H1 (cell line): Measurements from ENCODE around the gene GPR171. TPM values are rescaled to one million over a fixed set of nuclear protein-coding genes. Genes with fewer than 3 reads are reported as not detected.

Experiments
- CTCF ChIA-PET: fragments of 300-600 bp; sonication (Branson Sonifier 250); formaldehyde crosslinking; loops from one replicate; lab custom pipeline; 2021; ENCODE audit not compliant: partially characterized antibody; lab: Charles Lee
- POLR2A ChIA-PET: fragments of 300-600 bp; sonication (Branson Sonifier 250); formaldehyde crosslinking; loops from one replicate; lab custom pipeline; 2021; ENCODE audit warnings: inconsistent platforms; ENCODE audit not compliant: partially characterized antibody; lab: Charles Lee
- DNase-seq, 2 experiments: peaks; one replicate each; pipeline versions ENCODE4 v3.0.0 to v3.0.0-alpha.2; 2010 to 2022; ENCODE audit warnings: low spot score in 2 of 2, low read depth in 1 of 2, mixed read lengths in 1 of 2
- FAIRE-seq: peaks from 2 replicates; lab custom pipeline; 2011; peaks lifted over from hg19 to GRCh38; lab: Jason Lieb, UNC
- H2AFZ ChIP-seq: 2 replicates; pipeline ENCODE4 v1.8.1; 2012; ENCODE audit warnings: low read length, inconsistent platforms
- H2AK5ac ChIP-seq: 2 replicates; pipeline ENCODE4 v1.6.1; 2013; ENCODE audit warnings: low read depth, low read length
- H2BK120ac ChIP-seq: replicated peaks from 2 replicates; pipeline ENCODE3; 2013; ENCODE audit warnings: low read depth, low read length, inconsistent platforms
- H2BK12ac ChIP-seq: 2 replicates; pipeline ENCODE4 v1.6.1; 2013; ENCODE audit warnings: low read depth, low read length
- H2BK15ac ChIP-seq: 2 replicates; pipeline ENCODE4 v1.6.1; 2013; ENCODE audit warnings: low read length
- H2BK20ac ChIP-seq: 2 replicates; pipeline ENCODE4 v1.6.1; 2013; ENCODE audit warnings: low read length
- H2BK5ac ChIP-seq: 2 replicates; pipeline ENCODE4 v1.6.1; 2013; ENCODE audit warnings: low read depth, low read length
- H3K14ac ChIP-seq: 2 replicates; pipeline ENCODE4 v1.6.1; 2013; ENCODE audit warnings: inconsistent platforms; ENCODE audit not compliant: insufficient read length
- H3K18ac ChIP-seq: 2 replicates; pipeline ENCODE4 v1.6.1; 2013; ENCODE audit warnings: low read length; ENCODE audit errors: extremely low read depth
- H3K23ac ChIP-seq: 2 replicates; pipeline ENCODE4 v1.6.1; 2013; ENCODE audit warnings: inconsistent platforms; ENCODE audit not compliant: insufficient read length
- H3K23me2 ChIP-seq: 2 replicates; pipeline ENCODE4 v1.6.1; 2013; ENCODE audit warnings: low read depth, low read length
- H3K27ac ChIP-seq: 2 replicates; pipeline ENCODE4 v1.6.1; 2011; ENCODE audit warnings: low read depth, low read length, inconsistent platforms
- H3K27me3 ChIP-seq, 4 experiments: replicated peaks in 1 of 4; 1 replicate in 1 of 4; 2 replicates in 3 of 4; pipeline versions ENCODE4 v1.6.1 to v1.8.1; 2011 to 2013; ENCODE audit warnings: low read length in 3 of 4, mild to moderate bottlenecking in 3 of 4, inconsistent platforms in 2 of 4, mixed read lengths in 2 of 4, moderate library complexity in 1 of 4; ENCODE audit not compliant: control insufficient read depth in 3 of 4, insufficient read depth in 3 of 4; ENCODE audit errors: extremely low read depth in 1 of 4
- H3K36me3 ChIP-seq, 4 experiments: 2 replicates each; pipeline versions ENCODE4 v1.6.1 to v1.8.1; 2011 to 2013; ENCODE audit warnings: mild to moderate bottlenecking in 4 of 4, low read length in 3 of 4, moderate library complexity in 2 of 4, control low read depth in 1 of 4, inconsistent platforms in 1 of 4; ENCODE audit not compliant: insufficient read depth in 4 of 4, control insufficient read depth in 2 of 4
- H3K4ac ChIP-seq: replicated peaks from 2 replicates; pipeline ENCODE3; 2013; ENCODE audit warnings: low read length, low read depth, mixed read lengths, inconsistent platforms; ENCODE audit not compliant: insufficient read length
- H3K4me1 ChIP-seq, 4 experiments: replicated peaks in 1 of 4; 1 replicate in 1 of 4; 2 replicates in 3 of 4; pipeline versions ENCODE4 v1.6.1 to v1.8.1; 2011 to 2013; ENCODE audit warnings: low read length in 3 of 4, inconsistent platforms in 2 of 4, mixed read lengths in 1 of 4; ENCODE audit not compliant: insufficient read depth in 4 of 4, control insufficient read depth in 3 of 4
- H3K4me2 ChIP-seq, 2 experiments: 2 replicates each; pipeline versions ENCODE4 v1.6.1 to v1.8.1; 2011 to 2013; ENCODE audit warnings: low read depth in 2 of 2, low read length in 2 of 2, control low read depth in 1 of 2, inconsistent platforms in 1 of 2, mild to moderate bottlenecking in 1 of 2; ENCODE audit not compliant: insufficient read depth in 1 of 2
- H3K4me3 ChIP-seq, 4 experiments: fragments of 200-600, 300-600 bp in 1 of 4; sonication (generic), shearing (Covaris generic), sonication (Bioruptor Twin) in 1 of 4; 2 replicates each; pipeline versions ENCODE4 v1.5.1 to v1.8.1; 2011 to 2016; ENCODE audit warnings: low read length in 4 of 4, low read depth in 3 of 4, control low read depth in 2 of 4, inconsistent platforms in 2 of 4, mild to moderate bottlenecking in 2 of 4, mixed read lengths in 1 of 4, moderate library complexity in 1 of 4; ENCODE audit not compliant: insufficient read depth in 2 of 4; ENCODE audit errors: extremely low read depth in 1 of 4
- H3K56ac ChIP-seq: replicated peaks from 2 replicates; pipeline ENCODE3; 2013; ENCODE audit warnings: low read depth, mild to moderate bottlenecking, mixed read lengths, low read length, inconsistent platforms; ENCODE audit not compliant: insufficient read length
- H3K79me1 ChIP-seq: 2 replicates; pipeline ENCODE4 v1.6.1; 2013; ENCODE audit warnings: low read depth, low read length, control low read depth
- H3K79me2 ChIP-seq, 2 experiments: 2 replicates each; pipeline versions ENCODE4 v1.6.1 to v1.8.1; 2012 to 2013; ENCODE audit warnings: low read length in 2 of 2, mild to moderate bottlenecking in 2 of 2, inconsistent platforms in 1 of 2; ENCODE audit not compliant: insufficient read depth in 2 of 2, control insufficient read depth in 1 of 2
- H3K9ac ChIP-seq, 4 experiments: replicated peaks in 1 of 4; 1 replicate in 1 of 4; 2 replicates in 3 of 4; pipeline versions ENCODE4 v1.6.1 to v1.8.1; 2011 to 2013; ENCODE audit warnings: low read depth in 3 of 4, low read length in 3 of 4, control low read depth in 2 of 4, mild to moderate bottlenecking in 2 of 4, moderate library complexity in 2 of 4, inconsistent platforms in 1 of 4; ENCODE audit errors: extremely low read depth in 1 of 4
- H3K9me3 ChIP-seq, 2 experiments: 2 replicates each; pipeline versions ENCODE4 v1.6.1 to v1.8.1; 2012 to 2013; ENCODE audit warnings: mild to moderate bottlenecking in 2 of 2, moderate library complexity in 2 of 2, control low read depth in 1 of 2, inconsistent platforms in 1 of 2, low read depth in 1 of 2, low read length in 1 of 2, mixed read lengths in 1 of 2; ENCODE audit not compliant: insufficient read depth in 2 of 2
- H4K20me1 ChIP-seq, 2 experiments: replicated peaks in 1 of 2; 2 replicates each; pipeline versions ENCODE3 to v1.8.1; 2011 to 2013; ENCODE audit warnings: inconsistent platforms in 2 of 2, low read length in 2 of 2, mild to moderate bottlenecking in 1 of 2; ENCODE audit not compliant: insufficient read depth in 2 of 2, control insufficient read depth in 1 of 2
- H4K5ac ChIP-seq: 2 replicates; pipeline ENCODE4 v1.6.1; 2013; ENCODE audit warnings: low read length, low read depth, mixed read lengths, inconsistent platforms; ENCODE audit not compliant: insufficient read length
- H4K8ac ChIP-seq: 2 replicates; pipeline ENCODE4 v1.8.0; 2013; ENCODE audit warnings: mild to moderate bottlenecking, moderate library complexity, low read length, inconsistent platforms; ENCODE audit not compliant: insufficient read depth; ENCODE audit errors: extremely low read depth
- H4K91ac ChIP-seq: replicated peaks from 2 replicates; pipeline ENCODE3; 2013; ENCODE audit warnings: low read length, mixed read lengths, inconsistent platforms; ENCODE audit not compliant: insufficient read length
- BCL11A ChIP-seq, 2 experiments: IDR thresholded peaks; one replicate each; pipeline ENCODE4 v1.6.1; 2011; ENCODE audit warnings: low read depth in 2 of 2, low read length in 2 of 2, mild to moderate bottlenecking in 2 of 2
- CBX5 ChIP-seq: fragments of 300-800, 300-1000 bp; sonication (generic); IDR thresholded peaks from 2 replicates; pipeline ENCODE4 v1.7.1; 2016; ENCODE audit warnings: antibody characterized with exemption, low read length, low read depth
- CTCF ChIP-seq, 3 experiments: IDR thresholded peaks; 1 replicate in 2 of 3; 2 replicates in 1 of 3; pipeline versions ENCODE4 v1.5.1 to v1.6.1; 2011; ENCODE audit warnings: low read length in 3 of 3, mild to moderate bottlenecking in 3 of 3, inconsistent platforms in 2 of 3, low read depth in 1 of 3, moderate library complexity in 1 of 3; ENCODE audit not compliant: insufficient read depth in 1 of 3; ENCODE audit errors: control extremely low read depth in 1 of 3
- EZH2 ChIP-seq: fragments of 200-600 bp; sonication (generic); IDR thresholded peaks from 2 replicates; pipeline ENCODE4 v1.7.1; 2012; ENCODE audit warnings: low read depth, mild to moderate bottlenecking, moderate library complexity, low read length, inconsistent platforms; ENCODE audit not compliant: severe bottlenecking
- FOSL1 ChIP-seq: IDR thresholded peaks from 2 replicates; pipeline ENCODE4 v1.6.1; 2011; ENCODE audit warnings: mild to moderate bottlenecking, low read depth, low read length, moderate library complexity; ENCODE audit not compliant: insufficient read depth
- POLR2AphosphoS5 ChIP-seq: IDR thresholded peaks from 2 replicates; pipeline ENCODE4 v1.6.1; 2011; ENCODE audit warnings: low read depth, low read length
- RAD21 ChIP-seq, 2 experiments: IDR thresholded peaks in 1 of 2; conservative IDR thresholded peaks in 1 of 2; 2 replicates each; pipeline ENCODE4 v1.6.1; 2011; ENCODE audit warnings: low read depth in 2 of 2, low read length in 2 of 2, improper control_type of control experiment in 1 of 2, inconsistent platforms in 1 of 2, mild to moderate bottlenecking in 1 of 2, moderate library complexity in 1 of 2
- RXRA ChIP-seq: IDR thresholded peaks from 2 replicates; pipeline ENCODE4 v1.6.1; 2011; ENCODE audit warnings: low read depth, mild to moderate bottlenecking, low read length, moderate library complexity; ENCODE audit not compliant: insufficient read depth
- SIN3A ChIP-seq, 2 experiments: IDR thresholded peaks in 1 of 2; conservative IDR thresholded peaks in 1 of 2; 2 replicates each; pipeline ENCODE4 v1.6.1; 2011 to 2012; ENCODE audit warnings: low read length in 2 of 2, improper control_type of control experiment in 1 of 2, low read depth in 1 of 2, mild to moderate bottlenecking in 1 of 2
- SP2 ChIP-seq: IDR thresholded peaks from 2 replicates; pipeline ENCODE4 v1.6.1; 2012; ENCODE audit warnings: mild to moderate bottlenecking, low read length, inconsistent platforms
- SRF ChIP-seq: IDR thresholded peaks from 2 replicates; pipeline ENCODE4 v1.6.1; 2011; ENCODE audit warnings: mild to moderate bottlenecking, low read depth, low read length, moderate library complexity
- WGBS, 2 experiments: shearing (Covaris generic) in 1 of 2; methylation state at CpG; one replicate each; pipeline versions ENCODE4 v1.1.6 to v1.1.7; 2013 to 2015; ENCODE audit warnings: low lambda C conversion rate in 2 of 2, mixed read lengths in 2 of 2, inconsistent platforms in 1 of 2, low coverage in 1 of 2, missing lambda C conversion rate in 1 of 2; ENCODE audit not compliant: insufficient replicate concordance in 2 of 2, insufficient coverage in 1 of 2, insufficient read length in 1 of 2; ENCODE audit errors: extremely low coverage in 1 of 2, missing lambda C conversion rate in 1 of 2; 5-methylcytosine and 5-hydroxymethylcytosine counted together
- polyA plus RNA-seq, 7 experiments: library from polyadenylated mRNA; depleted of rRNA in 3 of 7; stranded (reverse) in 5 of 7; unstranded in 2 of 7; fragments of >200 nt in 5 of 7; fragments of 200-250 nt in 2 of 7; gene quantifications; 1 replicate in 5 of 7; 2 replicates in 1 of 7; 4 replicates in 1 of 7; pipeline versions ENCODE4 v1.2.1 to v1.2.3, GENCODE V29; 2011 to 2013; ENCODE audit warnings: missing spikeins in 2 of 7, mixed read lengths in 2 of 7
- total RNA-seq: library from RNA; stranded (reverse); fragmentation: NEBNext Ultra II Directional; extraction: Animal tissue kit (Norgen Biotek cat#: 25700); gene quantifications from 2 replicates; pipeline ENCODE4 v1.2.1, GENCODE V29; 2021

The GPR171 gene
- total and polyA plus RNA-seq, 2 of the 8 experiments (the other 6 are each of a cell fraction or from before 2014, with no cell fraction given) = not detected

DNA sequence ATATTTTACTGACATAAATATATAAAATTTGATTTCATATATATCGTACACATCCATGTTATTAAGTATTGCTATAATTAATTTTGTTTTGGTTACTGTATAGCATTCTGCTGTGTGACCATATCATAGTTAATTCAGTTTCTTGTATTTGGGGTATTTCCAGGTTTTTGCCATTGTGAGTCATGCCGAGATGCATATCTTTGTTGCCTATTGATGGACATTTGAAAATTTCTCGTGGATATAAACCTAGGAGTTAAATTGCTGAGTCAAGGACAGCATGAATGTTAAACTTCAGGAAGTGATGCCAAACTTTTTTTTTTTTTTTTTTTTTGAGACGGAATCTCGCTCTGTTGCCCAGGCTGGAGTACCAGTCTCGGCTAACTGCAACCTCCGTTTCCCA lies 33.7 kb upstream of the GPR171 start:
- no peaks in the 10 kb centered on the region for H3K79me2 ChIP-seq
- no peak overlapping the region for H3K4me2 ChIP-seq
- no peak overlapping the region for H3K14ac ChIP-seq
- H2BK12ac ChIP-seq = no peak overlapping the region
- H2BK5ac ChIP-seq = no peak overlapping the region
- H3K56ac ChIP-seq = no peak overlapping the region
- H3K4ac ChIP-seq = no peak overlapping the region
- DNase-seq (no peak), FAIRE-seq (no peak)
- H3K9ac ChIP-seq = no peak overlapping the region
- H2BK20ac ChIP-seq = no peak overlapping the region
- H2AFZ ChIP-seq = no peak overlapping the region
- H3K4me1 ChIP-seq = peaks cover 0 to 4% (median 2%) of the 10 kb centered on the region in 4 experiments; a peak in 1 of 7 replicates
- no peak overlapping the region for H3K23ac ChIP-seq
- no peak overlapping the region for H4K5ac ChIP-seq
- H3K27ac ChIP-seq = no peak overlapping the region
- H4K20me1 ChIP-seq = no peaks in the 10 kb centered on the region
- H3K4me3 ChIP-seq = no peak overlapping the region
- peaks cover 0 to 6% (median 0%) of the 10 kb centered on the region in 4 experiments; a peak in 1 of 8 replicates for H3K36me3 ChIP-seq
- H4K8ac ChIP-seq = no peak overlapping the region
- no peak overlapping the region for H2BK120ac ChIP-seq
- H3K9me3 ChIP-seq = peaks cover 2% of the 10 kb centered on the region in 2 experiments; a peak in 2 of 4 replicates
- H3K27me3 ChIP-seq = no peaks in the 10 kb centered on the region
- H2AK5ac ChIP-seq = no peak overlapping the region
- H3K79me1 ChIP-seq = no peaks in the 10 kb centered on the region
- H3K18ac ChIP-seq = no peak overlapping the region
- POLR2A ChIA-PET = no interaction called here
- no peak overlapping the region for H4K91ac ChIP-seq
- CTCF ChIA-PET = interaction anchor here (1.2 to 2.7 kb wide), 2 partner anchors 9 to 11 kb away, joined by 3 to 7 read pairs; no protein-coding TSS in a partner anchor
- 96% methylated on average over 5 of the region's 7 CpGs; no CpG with 5 or more reads in 1 of the 2 experiments for WGBS, 2 experiments
- H3K23me2 ChIP-seq = no peaks in the 10 kb centered on the region
- H2BK15ac ChIP-seq = no peak overlapping the region
- no peak for TF ChIP-seq CBX5
- no peak for TF ChIP-seq FOSL1
- TF ChIP-seq RXRA = no peak
- TF ChIP-seq POLR2AphosphoS5 = no peak
- TF ChIP-seq SRF = no peak
- TF ChIP-seq SIN3A (conservative IDR thresholded peaks at IDR 0.05 in 1 of 2, IDR thresholded peaks at IDR 0.05 in 1 of 2; ENCODE audit: low read depth in 1 of 2, low read length in 2 of 2) = no peak
- no peak for TF ChIP-seq RAD21 (IDR thresholded peaks at IDR 0.05 in 1 of 2, conservative IDR thresholded peaks at IDR 0.05 in 1 of 2; ENCODE audit: low read depth in 2 of 2, low read length in 2 of 2)
- no peak for TF ChIP-seq EZH2
- no peak for TF ChIP-seq CTCF (IDR thresholded peaks at IDR 0.05; ENCODE audit: control extremely low read depth in 1 of 3, insufficient read depth in 1 of 3, low read depth in 1 of 3, low read length in 3 of 3)
- no peak for TF ChIP-seq BCL11A (IDR thresholded peaks at IDR 0.05; ENCODE audit: low read depth in 2 of 2, low read length in 2 of 2)
- no peak for TF ChIP-seq SP2
